DMS 273 (cell line): ENCODE results near the gene NAPB.
"Not testable (repeated sequence)": the region's sequence is repeated elsewhere in the genome, so short reads cannot be mapped to it uniquely, and the experiment has no call there.

Experiments
- DNase-seq: peaks from one replicate; lab custom pipeline; 2025; ENCODE audit not compliant: unreplicated experiment; lab: John Stamatoyannopoulos, UW

NAPB gene

DNA sequence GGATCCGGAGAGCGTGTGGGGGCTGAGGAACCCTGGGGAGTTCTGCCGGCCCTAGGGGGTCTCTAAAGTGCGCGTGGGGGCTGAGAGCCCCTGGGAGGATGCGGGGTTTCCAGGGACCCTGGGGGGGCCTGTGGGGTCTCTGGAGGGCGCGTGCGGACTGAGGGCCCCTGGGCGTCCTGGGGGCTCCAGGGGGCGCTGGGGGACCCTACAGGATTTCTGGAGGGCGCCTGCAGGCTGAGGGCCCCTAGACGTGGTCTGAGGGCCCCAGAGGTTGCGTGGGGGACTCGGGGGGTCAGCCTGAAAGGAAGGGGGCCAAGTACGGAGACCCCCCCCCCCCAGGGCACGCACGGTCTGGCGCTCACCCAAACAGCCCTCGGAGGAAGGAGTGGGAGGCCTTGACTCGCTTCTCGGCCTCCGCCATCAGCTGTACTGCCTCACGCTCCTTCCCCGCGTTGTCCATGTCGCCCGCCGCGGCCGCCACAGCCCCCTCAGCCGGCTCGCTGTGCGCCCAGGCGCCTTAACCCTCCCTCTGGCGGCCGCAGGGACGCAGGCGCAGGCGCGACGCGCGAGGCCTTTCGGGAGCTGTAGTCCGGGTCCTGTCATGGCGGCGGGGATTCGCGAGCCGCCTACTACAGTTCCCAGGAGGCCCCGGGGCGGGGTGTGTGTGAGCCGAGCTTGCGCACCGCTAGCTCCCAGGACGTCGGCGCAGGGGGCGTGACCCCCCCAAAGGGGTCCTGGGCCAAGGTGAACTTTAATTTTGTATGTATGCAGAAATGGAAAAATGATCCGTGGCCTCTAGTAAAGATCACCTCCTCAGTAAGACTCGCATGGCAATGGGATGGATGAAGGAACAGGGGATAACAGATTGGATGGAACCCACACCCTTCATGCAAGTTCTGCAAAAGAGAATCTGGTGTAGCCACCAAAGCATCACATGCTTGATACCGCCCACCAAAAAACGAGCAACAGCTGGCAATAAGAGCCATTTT is at the start of gene NAPB:
Gene NAPB, minus strand, starts transcription at position 546 of the 989 bp plus-strand sequence. Its CDS starts 86 bp downstream, at position 460.
- peak; percentile 98 for DNase-seq

- not testable (repeated sequence) for DNase-seq
Measured at GRCh38 chr20:23466961-23467360, 45.7 kb upstream of the NAPB start.

GRCh38 chr20:23461180-23461579 is 39.9 kb upstream of the NAPB start:
- no peak for DNase-seq

DNA sequence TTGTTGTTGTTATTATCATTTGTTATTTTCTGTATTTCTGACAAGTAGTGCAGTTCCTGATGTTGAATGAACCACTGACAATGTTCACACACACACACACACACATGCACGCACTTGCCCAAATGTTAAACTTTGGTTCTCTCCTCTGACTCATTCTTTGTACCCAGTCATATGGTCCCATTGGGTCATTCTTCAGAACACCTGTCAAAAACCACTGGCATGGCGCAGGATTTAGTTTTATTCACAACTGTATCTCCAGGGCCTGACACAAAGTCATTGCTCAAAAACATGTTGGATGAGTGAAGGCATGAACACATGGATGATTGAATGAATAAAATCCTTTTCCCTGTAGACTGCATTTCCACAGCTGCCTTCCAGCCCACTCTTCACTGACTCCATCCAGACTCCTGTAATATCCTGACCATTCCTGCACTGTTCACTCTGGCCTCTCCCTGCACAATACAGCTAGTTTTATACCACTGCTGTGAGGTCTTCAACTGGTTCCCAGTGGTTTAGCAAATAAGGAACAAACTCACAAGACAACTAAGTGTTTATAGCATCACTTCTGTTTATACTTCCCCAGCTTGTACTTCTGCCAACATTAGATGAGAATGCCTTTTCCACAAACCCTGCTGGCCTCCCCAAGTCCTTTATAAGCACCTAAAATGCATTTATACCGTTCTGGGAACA is 38.3 kb upstream of the NAPB start:
- no peak for DNase-seq

DNA sequence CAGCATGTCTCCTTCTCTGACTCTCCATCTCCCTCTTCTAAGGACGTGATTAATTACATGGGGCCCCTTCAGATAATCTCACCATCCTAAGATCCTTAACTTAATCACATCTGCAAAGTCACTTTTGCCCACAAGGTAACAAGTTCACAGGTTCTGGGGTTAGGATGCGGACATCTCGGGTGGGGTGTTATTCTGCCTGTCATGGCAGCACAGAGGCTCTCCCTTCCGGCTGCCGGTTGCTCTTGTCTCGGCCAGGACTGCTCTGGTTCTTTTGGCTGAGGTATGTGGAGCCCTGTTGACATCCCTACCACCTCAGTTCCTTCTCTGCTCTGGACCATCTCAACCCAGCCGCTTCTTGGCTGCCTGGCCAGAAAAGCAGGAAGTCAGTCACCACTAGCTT is 35.6 kb upstream of the NAPB start:
- no peak for DNase-seq

GRCh38 chr20:23456409-23456808 is 35.1 kb upstream of the NAPB start:
- no peak for DNase-seq

GRCh38 chr20:23455639-23456038 is 34.4 kb upstream of the NAPB start:
- DNase-seq: no peak

DNA sequence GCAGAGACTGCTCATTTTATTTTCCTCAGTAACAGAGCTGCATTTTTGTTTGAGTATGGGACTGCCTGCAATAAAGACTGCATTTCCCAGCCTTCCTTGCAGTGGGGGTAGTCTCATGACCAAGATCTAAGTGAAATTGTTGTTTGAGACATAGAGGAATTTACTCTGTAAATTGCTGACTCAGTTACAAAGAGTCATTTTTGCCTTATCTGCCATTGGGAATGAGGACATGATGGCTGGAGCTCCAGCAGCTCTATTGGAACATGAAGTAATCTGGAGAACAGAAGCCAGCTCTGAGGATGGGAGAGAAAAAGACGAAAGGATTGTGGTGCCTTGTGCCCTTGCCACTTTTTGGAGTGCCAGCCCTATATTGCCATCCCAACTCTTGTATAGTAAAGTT is 33.5 kb upstream of the NAPB start:
- DNase-seq: no peak

- DNase-seq: no peak
Measured at GRCh38 chr20:23453549-23454543, 32.6 kb upstream of the NAPB start.

GRCh38 chr20:23452776-23453175 is 31.5 kb upstream of the NAPB start, which contains the start of gene CST11:
Gene CST11 (minus strand): TSS chr20:23452876. CDS start chr20:23452811, 65 bp downstream.
- no peak for DNase-seq

- no peak for DNase-seq
Measured at GRCh38 chr20:23451956-23452487, 30.7 kb upstream of the NAPB start.

DNA sequence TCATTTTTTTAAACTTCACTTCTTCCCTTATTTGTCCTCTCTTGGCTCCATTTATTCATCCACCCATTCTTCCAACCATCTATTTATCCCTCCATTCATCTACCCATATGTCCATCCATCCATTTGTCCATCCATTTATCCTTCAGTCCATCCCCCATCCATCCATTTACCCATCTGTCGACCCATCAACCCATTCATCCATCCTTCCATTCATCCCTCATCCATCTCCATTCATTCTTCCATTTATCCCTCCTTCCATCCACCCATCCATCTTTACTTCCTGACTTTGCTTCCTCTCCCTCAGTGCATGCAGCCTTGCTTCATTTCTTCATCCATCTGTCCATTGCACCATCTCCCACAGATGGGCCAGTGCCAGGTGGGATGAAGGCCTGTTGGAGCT is 29.6 kb upstream of the NAPB start:
- no peak for DNase-seq

DNA sequence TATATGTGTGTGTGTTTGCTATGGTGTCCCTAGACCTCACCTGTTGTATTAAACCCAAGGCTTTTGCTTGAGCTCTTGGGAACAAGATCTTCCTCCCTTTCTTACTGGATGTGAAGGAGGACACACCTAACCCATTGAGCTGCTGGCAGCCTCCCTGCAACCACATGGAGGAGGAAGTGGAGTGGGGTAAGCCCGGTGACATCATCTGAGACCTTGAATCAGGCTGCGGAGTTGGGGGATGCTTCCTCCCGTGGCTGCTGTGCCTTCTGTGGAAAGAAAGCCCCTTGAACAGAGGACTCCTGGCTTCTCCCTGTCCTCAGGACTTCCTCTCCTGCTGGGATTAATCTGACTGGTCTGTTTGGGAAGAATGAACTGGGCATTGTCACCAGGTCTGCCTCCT is 28.1 kb upstream of the NAPB start:
- DNase-seq: no peak

DNA sequence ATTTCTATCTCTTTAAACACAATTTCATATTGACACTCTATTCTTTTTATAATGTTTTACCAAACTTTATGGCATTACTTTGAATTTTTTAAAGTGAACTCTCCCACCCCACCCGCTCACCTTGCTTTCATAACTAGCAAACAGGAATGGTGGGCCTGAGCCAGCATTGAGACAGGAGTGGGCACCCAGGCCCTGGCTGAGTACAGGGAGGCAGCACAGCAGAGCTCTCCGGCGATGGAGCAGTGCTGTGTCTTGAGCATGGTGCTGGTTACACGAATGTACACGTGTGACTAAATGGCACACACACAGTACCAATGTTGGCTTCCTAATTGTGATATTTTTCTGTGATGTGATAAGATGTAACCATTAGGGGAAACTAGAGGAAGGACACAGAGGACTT is 26.9 kb upstream of the NAPB start:
- no peak for DNase-seq

- DNase-seq: peak; percentile 64
Measured at GRCh38 chr20:23446505-23446904, 25.2 kb upstream of the NAPB start.

- DNase-seq: no peak
Measured at GRCh38 chr20:23445596-23446217, 24.4 kb upstream of the NAPB start.

DNA sequence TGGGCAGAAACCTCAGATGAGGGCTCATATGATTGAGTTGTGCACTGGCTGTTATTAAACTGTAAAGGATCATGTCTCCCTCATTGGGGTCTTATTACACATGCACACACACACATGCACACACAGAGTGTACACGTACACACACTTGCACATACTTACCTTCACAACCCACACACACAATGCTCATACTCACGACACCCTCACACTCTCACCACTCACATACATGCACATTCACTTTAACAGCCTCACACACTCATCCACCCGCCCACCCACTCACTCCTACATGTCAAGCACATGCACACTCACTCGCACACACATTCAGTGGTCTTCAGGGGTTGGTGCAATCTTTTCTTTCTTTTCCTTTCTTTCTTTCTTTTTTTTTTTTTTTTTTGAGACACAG is 23.6 kb upstream of the NAPB start:
- DNase-seq: no peak

- no peak for DNase-seq
Measured at GRCh38 chr20:23442436-23442835, 21.1 kb upstream of the NAPB start.

GRCh38 chr20:23441850-23442313 is 20.6 kb upstream of the NAPB start:
- DNase-seq: peak; percentile 90

GRCh38 chr20:23440004-23440403 is 18.7 kb upstream of the NAPB start:
- no peak for DNase-seq
